K562 (cell line): ENCODE measurements around the gene TMEM117. TPM values are rescaled to one million over a fixed set of nuclear protein-coding genes. Genes with fewer than 3 reads are reported as not detected.

Source experiments
- ARID1B ChIP-seq: fragments of 450-650 bp; IDR thresholded peaks from 2 replicates; pipeline ENCODE4 v1.6.1; 2016; ENCODE audit warnings: antibody characterized with exemption, mild to moderate bottlenecking, inconsistent platforms
- BCOR ChIP-seq: fragments of 450-650 bp; IDR thresholded peaks from 2 replicates; pipeline ENCODE4 v1.6.1; 2016
- CBX1 ChIP-seq: sonication (generic); IDR thresholded peaks from 2 replicates; pipeline ENCODE4 v1.6.1; 2016; ENCODE audit warnings: antibody characterized with exemption, low read depth, mild to moderate bottlenecking
- E2F8 ChIP-seq: fragments of 450-650 bp; IDR thresholded peaks from 2 replicates; pipeline ENCODE4 v1.7.1; 2018; ENCODE audit warnings: mild to moderate bottlenecking, low read depth; ENCODE audit not compliant: partially characterized antibody
- GTF2F1 ChIP-seq: IDR thresholded peaks from 2 replicates; pipeline ENCODE4 v1.6.1; 2011; ENCODE audit warnings: low read depth, low read length, improper control_type of control experiment
- HMBOX1 ChIP-seq: sonication (generic); IDR thresholded peaks from 2 replicates; pipeline ENCODE4 v1.6.1; 2016
- L3MBTL2 ChIP-seq: fragments of 450-650 bp; IDR thresholded peaks from 2 replicates; pipeline ENCODE4 v1.6.1; 2016; ENCODE audit warnings: mild to moderate bottlenecking, moderate library complexity
- MIER1 ChIP-seq: fragments of 450-650 bp; IDR thresholded peaks from 2 replicates; pipeline ENCODE4 v1.6.1; 2016; ENCODE audit warnings: antibody characterized with exemption, mild to moderate bottlenecking, low read depth
- NFXL1 ChIP-seq: fragments of 450-650 bp; formaldehyde crosslinking; IDR thresholded peaks from 2 replicates; pipeline ENCODE4 v1.4.0; 2021; ENCODE audit warnings: mild to moderate bottlenecking
- SREBF1 ChIP-seq: fragments of 150-350 bp; IDR thresholded peaks from 2 replicates; pipeline ENCODE4 v1.6.1; 2014; ENCODE audit warnings: antibody characterized with exemption, low read depth, low read length, borderline replicate concordance
- SRSF3 ChIP-seq: fragments of 200-400 bp; formaldehyde crosslinking; IDR thresholded peaks from 2 replicates; pipeline ENCODE4 v1.6.1; 2016; ENCODE audit warnings: mild to moderate bottlenecking, low read length, moderate library complexity; ENCODE audit not compliant: insufficient read depth
- THRAP3 ChIP-seq: fragments of 450-650 bp; IDR thresholded peaks from 2 replicates; pipeline ENCODE4 v1.6.1; 2016; ENCODE audit warnings: mild to moderate bottlenecking, inconsistent platforms, borderline replicate concordance
- XRCC3 ChIP-seq: fragments of 450-650 bp; IDR thresholded peaks from 2 replicates; pipeline ENCODE4 v1.6.1; 2017; ENCODE audit warnings: mild to moderate bottlenecking, moderate library complexity
- ZNF217 ChIP-seq: sonication (generic); formaldehyde crosslinking; IDR thresholded peaks from 2 replicates; pipeline ENCODE4 v1.8.0; 2022; ENCODE audit warnings: mild to moderate bottlenecking, missing genetic modification reagents
- ZNF23 ChIP-seq: fragments of 250-450 bp; sonication (Bioruptor Pico); IDR thresholded peaks from 2 replicates; pipeline ENCODE4 v1.4.0; 2020; ENCODE audit warnings: mild to moderate bottlenecking
- ZNF274 ChIP-seq: IDR thresholded peaks from 2 replicates; pipeline ENCODE4 v1.6.1; 2011; ENCODE audit warnings: low read depth, mild to moderate bottlenecking, low read length, moderate library complexity, borderline replicate concordance
- ZNF589 ChIP-seq: fragments of 200-800 bp; sonication (Bioruptor generic); IDR thresholded peaks from 2 replicates; pipeline ENCODE4 v1.6.1; 2016; ENCODE audit warnings: low read depth, missing genetic modification characterization, missing compliant biosample characterization
- ZNF764 ChIP-seq: fragments of 250-450 bp; sonication (Bioruptor Pico); IDR thresholded peaks from 2 replicates; pipeline ENCODE4 v1.4.0; 2020; ENCODE audit warnings: low read depth, mild to moderate bottlenecking, moderate library complexity
- polyA plus RNA-seq, 8 experiments: library from polyadenylated mRNA; depleted of rRNA in 4 of 8; stranded (reverse) in 5 of 8; unstranded in 3 of 8; fragments of >200 nt; fragmentation: Nextera tagmentation in 2 of 8; fragmentation: Illumina TruSeq in 1 of 8; extraction: Ambion mirVana in 2 of 8; extraction: Trizol in 1 of 8; gene quantifications; 2 replicates each; pipeline versions ENCODE4 v1.2.1 to v1.2.3, GENCODE V29; 2011 to 2014; ENCODE audit warnings: inconsistent platforms in 1 of 8, missing spikeins in 1 of 8
- total RNA-seq, 7 experiments: library from RNA; depleted of rRNA in 6 of 7; stranded (reverse); fragments of >200 nt in 6 of 7; fragmentation: Illumina TruSeq in 2 of 7; extraction: Trizol in 2 of 7; gene quantifications; 2 replicates each; pipeline versions ENCODE4 v1.2.1 to v1.2.3, GENCODE V29; 2011 to 2021; ENCODE audit warnings: low replicate concordance in 1 of 7
- TF ChIP-seq, protein P1 (sequence below): fragments of 200-800 bp; sonication (Bioruptor generic); IDR thresholded peaks from 2 replicates; pipeline ENCODE4 v1.6.1; 2017; ENCODE audit warnings: missing genetic modification characterization, missing compliant biosample characterization
- TF ChIP-seq, protein P2 (sequence below): fragments of 450-650 bp; IDR thresholded peaks from 2 replicates; pipeline ENCODE4 v1.6.1; 2016; ENCODE audit warnings: antibody characterized with exemption

Gene TMEM117
- total and polyA plus RNA-seq, 9 of the 15 experiments (the other 6 are each of a cell fraction or from before 2014, with no cell fraction given): 0.31 to 2.8 (median 1.0) TPM

- TF ChIP-seq BCOR (no peak), L3MBTL2 (peak; percentile 25; the same call in 1 of the 2 replicates), SREBF1 (no peak), XRCC3 (no peak), ZNF589 (CRISPR knock-in tag) (no peak), MIER1 (no peak), ARID1B (no peak), NFXL1 (CRISPR knock-in tag) (no peak), ZNF23 (CRISPR knock-in tag) (no peak), HMBOX1 (no peak), CBX1 (peak; percentile 79; the same call in 1 of the 2 replicates), GTF2F1 (no peak), ZNF274 (no peak), SRSF3 (no peak), THRAP3 (no peak), E2F8 (no peak), ZNF217 (CRISPR knock-in tag) (no peak), ZNF764 (CRISPR knock-in tag) (no peak)
- TF ChIP-seq, protein P1, sequence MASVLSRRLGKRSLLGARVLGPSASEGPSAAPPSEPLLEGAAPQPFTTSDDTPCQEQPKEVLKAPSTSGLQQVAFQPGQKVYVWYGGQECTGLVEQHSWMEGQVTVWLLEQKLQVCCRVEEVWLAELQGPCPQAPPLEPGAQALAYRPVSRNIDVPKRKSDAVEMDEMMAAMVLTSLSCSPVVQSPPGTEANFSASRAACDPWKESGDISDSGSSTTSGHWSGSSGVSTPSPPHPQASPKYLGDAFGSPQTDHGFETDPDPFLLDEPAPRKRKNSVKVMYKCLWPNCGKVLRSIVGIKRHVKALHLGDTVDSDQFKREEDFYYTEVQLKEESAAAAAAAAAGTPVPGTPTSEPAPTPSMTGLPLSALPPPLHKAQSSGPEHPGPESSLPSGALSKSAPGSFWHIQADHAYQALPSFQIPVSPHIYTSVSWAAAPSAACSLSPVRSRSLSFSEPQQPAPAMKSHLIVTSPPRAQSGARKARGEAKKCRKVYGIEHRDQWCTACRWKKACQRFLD (CRISPR knock-in tag): peak; percentile 83; the same call in 1 of the 2 replicates
- TF ChIP-seq, protein P2, sequence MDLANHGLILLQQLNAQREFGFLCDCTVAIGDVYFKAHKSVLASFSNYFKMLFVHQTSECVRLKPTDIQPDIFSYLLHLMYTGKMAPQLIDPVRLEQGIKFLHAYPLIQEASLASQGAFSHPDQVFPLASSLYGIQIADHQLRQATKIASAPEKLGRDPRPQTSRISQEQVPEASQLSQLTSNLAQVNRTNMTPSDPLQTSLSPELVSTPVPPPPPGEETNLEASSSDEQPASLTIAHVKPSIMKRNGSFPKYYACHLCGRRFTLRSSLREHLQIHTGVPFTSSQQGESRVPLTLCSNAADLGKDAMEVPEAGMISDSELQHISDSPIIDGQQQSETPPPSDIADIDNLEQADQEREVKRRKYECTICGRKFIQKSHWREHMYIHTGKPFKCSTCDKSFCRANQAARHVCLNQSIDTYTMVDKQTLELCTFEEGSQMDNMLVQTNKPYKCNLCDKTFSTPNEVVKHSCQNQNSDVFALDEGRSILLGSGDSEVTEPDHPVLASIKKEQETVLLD: no peak
These were observed 29.8 kb upstream of the TMEM117 start, which contains the start of gene TWF1 (continued) for GRCh38 chr12:43805860-43806736.
